IPS-18c (cell line): ENCODE measurements around the gene CTDSP1.

ENCODE experiments used
- H3K4me3 ChIP-seq: 2 replicates; pipeline ENCODE4 v1.7.0; 2013; ENCODE audit warnings: low read depth, mild to moderate bottlenecking, low read length, moderate library complexity; ENCODE audit not compliant: insufficient read depth
- H3K9me3 ChIP-seq: one replicate; pipeline ENCODE4 v1.6.1; 2013; ENCODE audit warnings: mild to moderate bottlenecking, low read length, moderate library complexity; ENCODE audit not compliant: control insufficient read depth, insufficient read depth

The CTDSP1 gene

GRCh38 chr2:218406209-218406948, 6.7 kb downstream of the CTDSP1 start:
- Histone ChIP-seq H3K4me3 (peak overlapping the region; percentile 60), H3K9me3 (no peaks in the 10 kb centered on the region)

DNA sequence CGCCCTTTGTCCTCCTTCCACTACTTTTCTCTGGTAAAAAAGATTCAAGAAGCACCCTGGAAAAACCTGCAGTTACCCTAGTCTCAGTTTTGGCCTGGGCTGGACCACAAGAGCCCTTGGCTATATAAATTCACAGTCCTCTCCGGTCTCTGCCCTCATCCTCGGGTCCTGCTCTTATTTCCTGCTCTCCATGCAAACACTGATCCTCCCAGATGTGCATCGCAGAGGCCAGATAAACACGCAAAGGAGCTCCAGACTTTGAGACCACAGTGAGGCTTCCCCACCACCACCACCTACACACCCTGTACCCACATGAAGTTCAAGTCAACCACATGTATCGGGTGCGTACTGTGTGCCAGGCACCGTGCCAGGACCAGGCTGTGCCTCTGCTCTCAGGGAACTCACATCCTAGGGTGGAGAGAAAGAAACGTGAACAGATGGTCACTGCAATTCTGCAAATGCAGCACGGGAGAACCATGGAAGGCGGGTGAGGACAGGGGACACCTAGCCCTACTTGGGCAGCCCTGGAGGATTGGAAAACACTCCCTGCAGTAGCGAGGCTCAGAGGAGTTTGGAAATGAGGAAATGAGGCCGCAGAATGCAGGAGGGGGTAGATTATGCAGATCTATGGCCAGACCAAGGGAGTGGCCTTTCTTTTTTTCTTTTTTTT, 7.4 kb downstream of the CTDSP1 start:
- H3K4me3 ChIP-seq: peak overlapping the region; percentile 54

GRCh38 chr2:218407717-218408116, 8.0 kb downstream of the CTDSP1 start:
- no peaks in the 10 kb centered on the region for H3K9me3 ChIP-seq
- H3K4me3 ChIP-seq: no peak overlapping the region

More for the DNA sequence above, 7.4 kb downstream of the CTDSP1 start:
- no peaks in the 10 kb centered on the region for H3K9me3 ChIP-seq

DNA sequence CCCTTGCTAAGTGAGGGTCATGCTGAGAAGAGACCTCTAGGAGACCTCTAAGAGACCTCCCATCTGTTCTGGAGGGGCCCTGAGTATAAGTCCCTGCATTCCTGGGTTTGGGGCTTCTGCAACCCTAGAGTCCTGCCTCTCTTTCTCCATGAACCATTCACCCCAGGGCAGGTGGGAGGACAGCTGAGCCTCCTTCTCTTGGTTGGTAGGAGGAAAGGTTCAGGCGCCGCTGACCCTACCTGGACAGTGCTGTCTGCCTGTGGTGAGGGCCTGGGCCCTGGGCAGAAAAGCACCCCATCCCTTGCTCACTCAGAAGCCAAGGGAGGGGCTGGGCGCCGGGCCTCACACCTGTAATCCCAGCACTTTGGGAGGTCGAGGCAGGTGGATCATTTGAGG, 18.7 kb downstream of the CTDSP1 start:
- no peaks in the 10 kb centered on the region for H3K9me3 ChIP-seq

DNA sequence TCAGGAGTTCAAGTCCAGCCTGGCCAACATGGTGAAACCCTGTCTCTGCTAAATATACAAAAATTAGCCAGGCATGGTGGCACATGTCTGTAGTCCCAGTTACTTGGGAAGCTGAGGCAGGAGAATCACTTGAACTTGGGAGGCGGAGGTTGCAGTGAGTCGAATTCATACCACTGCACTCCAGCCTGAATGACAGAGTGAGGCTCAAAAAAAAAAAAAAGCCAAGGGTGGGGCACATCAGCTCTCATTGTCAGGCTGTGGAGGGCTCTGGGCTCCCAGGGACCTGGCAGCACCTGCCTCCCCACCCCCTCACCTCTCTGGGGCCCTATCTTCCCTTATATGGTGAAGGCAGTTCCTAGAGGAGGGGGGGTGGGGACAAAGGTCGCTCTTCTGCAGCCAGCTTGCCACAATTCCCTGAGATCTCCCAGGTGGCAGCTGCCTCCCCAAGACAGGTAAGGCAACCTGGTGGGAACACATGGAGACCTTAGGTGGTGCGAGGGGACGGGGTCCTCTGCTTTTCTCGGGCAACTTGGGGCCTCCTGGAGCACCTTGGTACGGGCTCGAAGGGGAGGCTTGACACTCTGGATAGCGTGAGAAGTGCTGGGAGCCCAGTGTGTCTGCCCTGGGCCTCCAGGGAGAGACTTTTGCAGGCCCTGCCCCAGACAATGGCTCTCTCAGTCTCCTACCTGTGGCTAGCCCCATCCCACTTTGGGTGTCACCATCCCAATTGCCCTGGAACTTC, 19.2 kb downstream of the CTDSP1 start, which contains the start of gene VIL1:
TSS of gene VIL1 (plus strand) at position 407 of the 742 bp plus-strand sequence. CDS start 4,656 bp downstream, outside the sequence.
- no peaks in the 10 kb centered on the region for H3K9me3 ChIP-seq
- no peak within 1 kb of the TSS for H3K4me3 ChIP-seq

More for the DNA sequence above, 18.7 kb downstream of the CTDSP1 start:
- no peak overlapping the region for H3K4me3 ChIP-seq

GRCh38 chr2:218419630-218420216, 20.1 kb downstream of the CTDSP1 start:
- no peaks in the 10 kb centered on the region for H3K9me3 ChIP-seq

DNA sequence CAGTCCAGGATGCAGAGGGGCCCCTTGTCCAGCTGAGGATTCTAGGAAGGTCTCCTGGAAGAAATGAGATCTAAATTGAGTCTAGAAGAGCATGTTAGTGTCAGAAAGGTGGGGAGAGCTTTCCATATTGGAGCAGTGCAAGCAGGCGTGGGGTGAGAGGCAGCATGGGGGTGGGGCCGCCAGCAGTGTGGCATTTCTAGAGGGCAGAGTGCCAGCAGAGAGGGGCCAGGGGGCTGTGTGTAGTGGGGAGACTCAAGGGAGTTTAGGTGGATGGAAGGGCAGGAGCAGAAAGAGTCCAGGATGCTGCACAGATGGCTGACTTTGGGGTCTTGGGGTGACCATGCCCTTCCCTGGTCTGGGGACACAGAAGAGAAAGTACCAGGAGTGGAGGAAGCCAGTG, 21.4 kb downstream of the CTDSP1 start:
- H3K4me3 ChIP-seq: no peak overlapping the region
- H3K9me3 ChIP-seq: no peaks in the 10 kb centered on the region

More at GRCh38 chr2:218419630-218420216, 20.1 kb downstream of the CTDSP1 start:
- no peak overlapping the region for H3K4me3 ChIP-seq

- Histone ChIP-seq H3K9me3 (no peaks in the 10 kb centered on the region), H3K4me3 (no peak overlapping the region)
Observed at GRCh38 chr2:218422403-218423086, 22.9 kb downstream of the CTDSP1 start.

GRCh38 chr2:218423584-218423983, 23.9 kb downstream of the CTDSP1 start:
- Histone ChIP-seq H3K9me3 (no peaks in the 10 kb centered on the region), H3K4me3 (no peak overlapping the region)

GRCh38 chr2:218425531-218425930, 25.9 kb downstream of the CTDSP1 start:
- Histone ChIP-seq H3K9me3 (no peaks in the 10 kb centered on the region), H3K4me3 (no peak overlapping the region)

GRCh38 chr2:218427741-218428140, 28.1 kb downstream of the CTDSP1 start:
- H3K9me3 ChIP-seq: no peaks in the 10 kb centered on the region
- H3K4me3 ChIP-seq: no peak overlapping the region

DNA sequence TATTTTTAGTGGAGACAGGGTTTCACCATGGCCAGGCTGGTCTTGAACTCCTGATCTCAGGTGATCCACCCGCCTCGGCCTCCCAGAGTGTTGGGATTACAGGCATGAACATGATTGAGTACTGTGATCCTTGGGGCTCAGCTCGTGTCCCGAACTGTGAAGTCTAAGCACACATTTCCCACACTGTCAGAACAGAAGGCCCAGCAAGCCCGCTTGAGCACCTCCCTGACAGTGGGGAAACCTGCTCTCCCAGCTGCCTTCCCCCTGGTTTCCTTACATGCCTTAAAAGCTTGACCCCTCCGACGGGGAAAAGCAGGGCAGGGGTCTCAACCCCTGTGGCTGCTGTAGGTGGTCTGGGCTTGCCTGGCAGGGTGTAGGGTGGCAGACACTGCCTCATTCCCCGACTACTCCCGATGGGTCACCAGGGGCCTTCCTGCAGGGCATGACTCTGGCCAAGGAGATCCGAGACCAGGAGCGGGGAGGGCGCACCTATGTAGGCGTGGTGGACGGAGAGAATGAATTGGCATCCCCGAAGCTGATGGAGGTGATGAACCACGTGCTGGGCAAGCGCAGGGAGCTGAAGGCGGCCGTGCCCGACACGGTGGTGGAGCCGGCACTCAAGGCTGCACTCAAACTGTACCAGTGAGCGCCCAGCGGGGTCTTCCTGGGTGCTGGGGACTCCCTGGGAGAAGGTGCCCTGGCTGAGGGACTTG, 29.3 kb downstream of the CTDSP1 start:
- H3K4me3 ChIP-seq: no peak overlapping the region
- H3K9me3 ChIP-seq: no peaks in the 10 kb centered on the region

GRCh38 chr2:218429911-218430692, 30.4 kb downstream of the CTDSP1 start:
- Histone ChIP-seq H3K4me3 (no peak overlapping the region), H3K9me3 (peaks cover 3% of the 10 kb centered on the region)

GRCh38 chr2:218430721-218431120, 31.1 kb downstream of the CTDSP1 start:
- H3K4me3 ChIP-seq: no peak overlapping the region
- H3K9me3 ChIP-seq: peaks cover 3% of the 10 kb centered on the region

DNA sequence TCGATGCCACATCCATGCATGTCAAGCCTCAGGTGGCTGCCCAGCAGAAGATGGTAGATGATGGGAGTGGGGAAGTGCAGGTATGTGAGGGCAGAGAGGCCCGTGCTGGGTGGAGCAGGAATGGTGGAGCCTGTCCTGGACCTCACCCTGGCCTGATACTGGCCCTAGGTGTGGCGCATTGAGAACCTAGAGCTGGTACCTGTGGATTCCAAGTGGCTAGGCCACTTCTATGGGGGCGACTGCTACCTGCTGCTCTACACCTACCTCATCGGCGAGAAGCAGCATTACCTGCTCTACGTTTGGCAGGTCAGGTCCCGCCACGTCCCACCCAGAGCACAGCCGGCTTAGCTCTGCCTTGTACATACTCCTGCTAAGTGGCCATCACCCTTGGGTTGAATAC, 32.2 kb downstream of the CTDSP1 start:
- Histone ChIP-seq H3K4me3 (no peak overlapping the region), H3K9me3 (peaks cover 3% of the 10 kb centered on the region)
